IPS-18c (cell line): Measurements from ENCODE around the gene BMP6.

Source experiments
- H3K4me3 ChIP-seq: 2 replicates; pipeline ENCODE4 v1.7.0; 2013; ENCODE audit warnings: low read depth, mild to moderate bottlenecking, low read length, moderate library complexity; ENCODE audit not compliant: insufficient read depth
- H3K9me3 ChIP-seq: one replicate; pipeline ENCODE4 v1.6.1; 2013; ENCODE audit warnings: mild to moderate bottlenecking, low read length, moderate library complexity; ENCODE audit not compliant: control insufficient read depth, insufficient read depth

The BMP6 gene

DNA sequence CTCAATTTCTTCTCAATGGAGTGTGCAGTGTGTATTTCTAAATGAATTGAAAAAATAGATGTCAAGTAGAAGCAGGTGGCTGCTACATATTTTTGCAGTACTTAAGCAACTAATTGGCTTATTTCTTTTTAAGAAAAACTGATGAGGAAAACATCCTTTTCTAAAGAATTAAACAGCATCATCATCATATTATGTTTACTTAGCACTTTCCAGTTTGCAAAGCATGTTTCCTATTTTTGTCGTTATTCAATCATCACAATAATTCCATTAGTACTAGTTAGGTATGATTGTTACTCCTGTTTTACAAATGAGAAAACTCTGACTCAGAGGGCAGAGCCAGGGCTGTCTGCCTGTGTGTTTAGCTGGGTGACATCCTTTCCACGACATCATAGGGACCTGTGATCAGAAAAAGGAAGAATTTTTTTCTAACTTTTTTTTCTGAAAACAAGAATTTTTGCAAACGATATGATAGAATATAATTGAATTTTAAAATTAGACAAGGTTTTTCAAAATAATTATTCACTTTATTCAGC is 22.7 kb upstream of the BMP6 start:
- Histone ChIP-seq H3K4me3 (no peak overlapping the region), H3K9me3 (no peaks in the 10 kb centered on the region)

DNA sequence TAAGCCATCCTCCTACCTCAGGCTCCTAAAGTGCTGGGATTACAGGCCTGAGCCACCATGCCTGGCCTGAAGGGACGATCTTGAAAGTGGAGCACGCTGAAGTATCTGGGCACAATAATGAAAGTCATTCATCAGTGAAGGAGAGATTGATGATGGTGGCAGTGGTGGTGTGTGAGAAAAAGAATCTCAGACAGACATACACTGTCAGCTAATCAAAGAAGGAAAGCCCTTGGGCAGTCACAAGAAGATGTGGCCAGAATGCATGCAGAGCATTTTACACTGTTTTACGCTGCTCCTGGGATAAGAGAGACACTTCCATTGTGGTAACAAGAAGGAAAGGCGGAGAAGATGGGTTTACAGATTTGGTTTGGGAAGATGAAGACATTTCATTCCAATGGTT is 20.4 kb upstream of the BMP6 start:
- H3K4me3 ChIP-seq, result no peak overlapping the region
- no peaks in the 10 kb centered on the region for H3K9me3 ChIP-seq

DNA sequence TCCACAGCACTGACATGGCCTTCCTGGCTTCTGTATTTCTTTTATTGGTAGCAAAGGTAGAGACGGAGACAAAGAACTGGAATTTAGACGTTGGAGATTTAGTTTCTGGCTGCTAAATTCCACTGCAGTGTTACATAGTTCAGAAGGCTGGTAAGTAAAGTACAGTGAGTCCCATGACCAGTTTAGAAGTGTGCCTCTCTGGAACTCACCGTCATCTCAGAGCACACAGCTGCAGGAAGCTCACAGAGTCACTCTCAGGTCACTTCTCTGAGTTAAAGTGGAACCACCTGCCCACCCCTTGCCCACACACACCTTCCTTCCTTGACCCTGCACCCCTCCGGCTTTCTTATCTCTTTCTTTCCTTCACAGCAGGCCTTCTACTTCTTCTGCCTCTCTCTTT is 19.6 kb upstream of the BMP6 start:
- peaks cover 3% of the 10 kb centered on the region for H3K9me3 ChIP-seq
- H3K4me3 ChIP-seq, result no peak overlapping the region

DNA sequence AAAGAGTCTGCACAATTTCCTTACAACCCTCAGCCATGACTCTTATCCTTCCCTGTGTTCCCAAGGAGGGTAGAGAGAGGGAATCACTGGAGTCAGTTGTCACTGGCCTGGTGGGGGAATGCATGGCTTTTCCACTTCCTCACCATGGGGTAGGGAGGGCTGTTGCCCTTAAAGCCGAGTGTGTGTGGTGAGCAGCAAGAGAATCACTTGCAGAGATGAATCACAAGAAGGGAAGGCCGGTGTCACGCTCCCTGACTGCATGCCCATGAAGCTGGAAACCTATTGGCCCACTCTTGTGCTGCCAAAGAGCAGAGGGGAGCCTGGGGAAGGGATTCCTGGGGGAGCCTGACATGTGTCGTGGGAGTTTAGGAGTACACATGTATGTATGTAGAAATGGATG is 18.1 kb upstream of the BMP6 start:
- no peak overlapping the region for H3K4me3 ChIP-seq
- peaks cover 3% of the 10 kb centered on the region for H3K9me3 ChIP-seq

DNA sequence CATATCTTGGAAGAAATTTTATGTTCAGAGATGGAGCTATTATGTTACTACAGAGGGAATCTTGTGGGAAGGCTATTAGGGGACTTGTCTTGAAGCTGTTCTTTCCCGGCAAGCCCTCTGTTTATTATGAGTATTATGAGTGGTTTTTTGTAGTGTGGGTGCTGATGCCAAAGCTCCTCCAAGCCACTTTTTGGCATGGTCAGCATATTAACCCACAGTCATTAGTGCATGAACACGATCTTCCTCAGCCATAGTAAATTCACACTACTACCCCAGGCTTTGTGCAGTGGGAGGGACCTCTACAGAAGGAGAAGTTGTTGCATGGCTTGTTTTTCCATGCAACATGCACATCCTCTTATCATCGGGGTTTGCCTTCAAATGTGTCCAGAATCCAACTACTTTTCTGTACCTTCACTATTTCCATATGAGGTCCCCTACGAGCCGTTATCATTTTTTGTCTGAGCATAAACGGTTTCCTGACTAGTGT is 6.5 kb upstream of the BMP6 start:
- Histone ChIP-seq H3K4me3 (no peak overlapping the region), H3K9me3 (no peaks in the 10 kb centered on the region)

DNA sequence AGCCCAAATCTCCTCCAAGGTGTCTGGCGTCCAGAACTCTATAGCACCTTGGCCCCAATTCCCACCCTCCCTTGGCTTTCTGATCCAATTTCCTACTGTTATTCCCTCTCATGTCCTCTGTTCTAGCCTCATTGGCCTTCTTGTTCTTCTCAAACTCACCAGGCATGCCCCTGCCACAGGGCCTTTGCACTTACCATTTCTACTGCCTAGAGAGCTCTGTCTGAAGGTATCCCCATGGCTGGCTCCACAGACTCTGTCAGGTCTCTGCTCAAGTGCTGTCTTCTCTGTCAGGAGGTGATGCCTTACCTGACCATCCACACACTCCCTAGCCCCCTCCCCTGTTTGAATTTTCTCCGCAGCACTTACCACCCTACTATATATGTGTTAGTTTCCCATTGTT is 5.6 kb upstream of the BMP6 start:
- Histone ChIP-seq H3K9me3 (no peaks in the 10 kb centered on the region), H3K4me3 (no peak overlapping the region)

DNA sequence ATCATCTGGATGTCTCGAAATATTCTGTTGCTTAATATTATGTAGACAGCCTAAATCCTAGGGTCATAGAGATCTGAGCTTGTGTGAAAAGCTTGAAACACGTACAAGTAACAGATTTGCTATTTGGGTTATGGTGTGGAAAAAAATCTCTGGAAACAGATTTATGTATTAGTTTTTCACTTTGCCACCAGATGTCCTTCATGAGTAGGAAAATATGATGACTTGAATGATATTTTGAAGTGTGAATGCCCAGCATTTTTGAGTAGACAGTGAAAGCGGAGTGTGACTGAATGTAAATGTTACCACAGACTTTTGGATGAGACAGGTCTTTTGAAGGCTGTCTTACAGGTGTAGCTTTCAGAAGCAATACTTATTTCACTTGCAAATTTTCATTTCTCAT is 4.2 kb upstream of the BMP6 start:
- no peaks in the 10 kb centered on the region for H3K9me3 ChIP-seq
- H3K4me3 ChIP-seq, result no peak overlapping the region

DNA sequence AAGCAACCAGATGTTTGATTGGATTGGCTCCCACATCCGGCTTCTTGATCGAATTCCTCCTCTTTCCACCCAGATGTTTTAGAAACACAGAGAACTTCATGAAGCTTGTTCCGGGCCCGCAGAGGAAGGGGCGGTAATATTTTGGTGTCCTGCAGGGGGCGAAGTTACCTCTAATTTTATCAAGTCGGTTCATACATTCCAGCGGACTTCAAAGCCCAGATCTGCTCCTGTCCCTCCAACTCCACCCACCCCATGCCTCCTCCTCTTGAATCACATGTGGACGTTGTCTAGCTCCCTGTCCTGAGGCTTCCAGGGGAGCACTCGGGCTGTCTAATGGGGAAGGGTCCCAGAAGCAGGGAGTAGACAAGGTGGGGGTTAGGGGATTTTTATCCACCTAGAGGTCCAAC is 2.9 kb upstream of the BMP6 start:
- H3K4me3 ChIP-seq, result no peak overlapping the region
- no peaks in the 10 kb centered on the region for H3K9me3 ChIP-seq

DNA sequence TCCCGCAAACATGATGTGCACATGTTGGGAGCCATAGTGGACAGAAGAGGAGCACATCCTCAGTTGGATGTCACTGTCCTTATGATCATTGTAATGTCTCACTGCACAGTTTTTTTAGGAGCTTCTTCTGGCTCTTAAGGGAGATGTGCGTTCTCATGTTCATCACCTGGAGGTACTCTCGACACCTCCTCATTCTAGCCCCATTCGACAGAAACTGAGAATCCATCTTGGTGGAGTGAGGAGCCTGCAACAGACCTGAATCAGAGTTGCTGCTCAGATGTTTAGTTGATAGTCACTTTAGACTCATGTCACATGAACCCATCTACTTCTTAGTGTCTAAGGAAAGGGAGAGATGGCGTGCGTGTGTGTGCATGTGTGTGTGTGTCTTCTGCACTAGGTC is 2.3 kb upstream of the BMP6 start:
- Histone ChIP-seq H3K4me3 (no peak overlapping the region), H3K9me3 (no peaks in the 10 kb centered on the region)

DNA sequence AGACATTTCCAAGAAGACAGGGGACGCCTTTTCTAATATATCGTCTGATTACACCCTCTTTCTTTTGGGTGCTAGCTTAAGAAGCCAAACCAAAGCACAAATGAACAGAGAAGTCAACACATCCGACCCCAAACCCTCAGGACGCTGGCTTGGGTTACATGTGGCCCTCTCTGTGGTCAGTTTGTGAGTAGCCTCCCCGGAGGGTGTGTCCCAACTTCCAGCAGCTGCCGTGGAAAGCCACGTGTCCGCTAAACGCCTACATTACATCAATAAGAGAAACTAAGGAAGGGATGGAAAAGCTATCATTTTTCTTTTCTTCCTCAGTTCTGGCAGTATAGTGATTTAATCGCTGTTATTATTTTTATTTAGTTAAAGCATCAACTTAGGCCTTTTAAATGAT is 487 bp upstream of the BMP6 start:
- no peaks in the 10 kb centered on the region for H3K9me3 ChIP-seq
- H3K4me3 ChIP-seq, result no peak overlapping the region

DNA sequence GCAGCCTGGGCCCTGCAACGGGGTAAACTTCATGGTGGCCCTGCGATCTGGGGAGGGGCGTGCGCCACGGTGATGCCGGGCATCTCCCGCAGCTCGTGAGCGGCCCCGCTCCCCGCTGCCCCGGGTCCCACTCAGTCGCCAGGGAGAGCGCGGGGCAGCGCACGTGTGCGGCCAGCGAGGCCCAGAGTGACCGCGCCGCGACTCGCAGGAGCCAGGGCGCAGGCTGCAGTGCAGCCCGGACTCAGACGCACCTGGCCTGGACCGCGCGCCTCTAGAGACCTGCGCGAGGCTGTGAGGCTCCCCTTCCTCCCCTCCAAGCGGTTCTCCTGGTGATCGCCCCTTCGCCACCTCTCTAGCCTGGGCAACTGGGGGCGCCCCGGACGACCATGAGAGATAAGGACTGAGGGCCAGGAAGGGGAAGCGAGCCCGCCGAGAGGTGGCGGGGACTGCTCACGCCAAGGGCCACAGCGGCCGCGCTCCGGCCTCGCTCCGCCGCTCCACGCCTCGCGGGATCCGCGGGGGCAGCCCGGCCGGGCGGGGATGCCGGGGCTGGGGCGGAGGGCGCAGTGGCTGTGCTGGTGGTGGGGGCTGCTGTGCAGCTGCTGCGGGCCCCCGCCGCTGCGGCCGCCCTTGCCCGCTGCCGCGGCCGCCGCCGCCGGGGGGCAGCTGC is 652 bp downstream of the BMP6 start:
- Histone ChIP-seq H3K9me3 (no peaks in the 10 kb centered on the region), H3K4me3 (peak overlapping the region; percentile 64; the same call in 1 of the 2 replicates)

DNA sequence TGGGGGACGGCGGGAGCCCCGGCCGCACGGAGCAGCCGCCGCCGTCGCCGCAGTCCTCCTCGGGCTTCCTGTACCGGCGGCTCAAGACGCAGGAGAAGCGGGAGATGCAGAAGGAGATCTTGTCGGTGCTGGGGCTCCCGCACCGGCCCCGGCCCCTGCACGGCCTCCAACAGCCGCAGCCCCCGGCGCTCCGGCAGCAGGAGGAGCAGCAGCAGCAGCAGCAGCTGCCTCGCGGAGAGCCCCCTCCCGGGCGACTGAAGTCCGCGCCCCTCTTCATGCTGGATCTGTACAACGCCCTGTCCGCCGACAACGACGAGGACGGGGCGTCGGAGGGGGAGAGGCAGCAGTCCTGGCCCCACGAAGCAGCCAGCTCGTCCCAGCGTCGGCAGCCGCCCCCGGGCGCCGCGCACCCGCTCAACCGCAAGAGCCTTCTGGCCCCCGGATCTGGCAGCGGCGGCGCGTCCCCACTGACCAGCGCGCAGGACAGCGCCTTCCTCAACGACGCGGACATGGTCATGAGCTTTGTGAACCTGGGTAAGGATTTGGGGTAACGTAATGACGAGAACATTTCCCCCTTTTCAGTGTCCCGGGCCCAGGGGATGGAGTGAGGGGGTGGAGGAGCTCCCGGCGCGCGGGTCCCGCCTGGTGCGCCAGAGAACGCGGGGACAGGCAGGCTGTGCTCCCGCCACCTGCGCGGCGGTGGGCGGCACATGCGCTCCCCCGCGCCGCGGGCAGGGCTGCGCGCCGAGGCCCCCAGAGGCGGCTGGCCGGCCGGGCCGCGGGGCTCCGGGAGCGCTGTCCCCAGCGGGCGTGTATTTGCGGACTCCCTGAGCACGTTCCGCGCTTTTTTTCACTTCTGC is 1.4 kb downstream of the BMP6 start:
- Histone ChIP-seq H3K9me3 (no peaks in the 10 kb centered on the region), H3K4me3 (peak overlapping the region; percentile 45)

DNA sequence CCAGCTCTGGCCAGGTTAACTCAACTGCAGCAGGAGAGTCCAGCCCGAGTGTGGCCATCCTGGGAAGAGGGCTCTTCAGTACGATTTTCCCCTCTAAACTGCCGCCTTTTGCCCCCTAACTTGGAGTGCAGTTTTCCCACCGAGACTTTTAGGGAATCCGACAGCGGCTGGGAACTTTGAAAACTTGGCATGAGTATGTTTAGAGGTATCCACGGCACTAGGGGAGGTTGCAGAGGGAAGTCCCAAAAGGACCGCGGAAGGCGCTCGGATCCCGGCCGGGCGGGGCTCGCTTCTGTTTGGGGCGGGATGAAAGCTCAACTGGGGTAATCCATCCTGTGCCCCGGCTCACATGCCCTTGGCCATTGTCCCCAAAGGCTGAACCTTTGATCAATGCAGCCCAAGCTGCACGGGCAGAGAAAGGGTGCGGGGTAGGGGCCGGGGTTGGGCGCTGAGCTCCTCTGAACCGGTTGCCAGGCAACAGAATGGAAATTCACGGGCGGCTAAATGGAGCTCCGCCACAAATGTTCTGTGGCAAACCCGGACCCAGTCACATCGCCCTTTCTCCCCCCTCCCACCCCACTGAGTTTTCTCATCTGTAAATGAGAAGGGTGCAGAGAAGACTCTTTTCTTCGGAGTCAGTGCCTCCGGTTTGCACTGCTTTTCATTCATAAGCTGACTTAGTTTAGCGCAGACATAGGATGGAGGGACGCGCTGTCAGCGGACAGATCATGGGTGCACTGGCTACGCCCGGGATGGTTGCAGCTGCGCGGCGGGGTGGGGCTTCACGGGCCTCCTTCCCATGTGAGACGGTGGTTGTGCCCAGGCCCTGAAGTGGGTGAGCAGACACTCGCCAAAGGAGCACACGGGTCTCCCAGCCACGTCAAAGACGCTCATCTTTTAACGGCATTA is 2.3 kb downstream of the BMP6 start:
- H3K4me3 ChIP-seq, result peak overlapping the region; percentile 39; the same call in 1 of the 2 replicates
- H3K9me3 ChIP-seq, result no peaks in the 10 kb centered on the region

DNA sequence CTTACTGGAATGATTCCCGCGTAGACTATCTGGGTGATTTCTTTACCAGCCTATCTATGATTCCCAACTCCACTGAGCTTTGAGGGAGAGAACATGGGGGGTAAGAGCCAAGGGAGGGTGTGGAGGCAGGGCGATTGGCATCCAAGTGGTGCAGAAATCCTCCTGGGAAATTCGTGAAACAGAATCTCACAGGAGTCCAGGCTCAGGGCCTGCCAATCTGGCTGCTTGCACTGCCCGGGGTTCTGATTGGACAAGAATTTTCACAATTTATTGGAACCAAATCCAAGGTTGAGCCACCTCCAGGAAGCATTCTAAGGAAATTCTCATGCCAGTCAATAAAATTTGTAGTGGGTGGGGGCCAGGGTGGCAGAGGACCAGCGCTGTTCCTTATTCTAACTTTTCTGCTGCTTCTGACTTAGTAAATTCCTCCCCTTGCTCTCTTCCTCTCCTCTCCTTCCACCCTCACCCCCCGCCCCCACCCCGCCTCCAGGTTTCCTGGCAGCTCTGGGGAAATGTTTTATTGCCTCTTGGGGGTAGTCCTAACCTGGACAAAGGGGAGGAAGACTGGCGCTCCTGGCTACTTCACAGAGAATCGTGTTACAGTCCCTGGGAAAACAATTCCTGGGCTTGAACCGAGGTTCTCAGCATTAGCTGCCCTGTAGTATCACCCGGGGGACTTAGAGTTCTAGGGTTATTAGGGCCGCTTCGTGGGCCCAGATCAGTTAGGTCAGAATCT is 3.1 kb downstream of the BMP6 start:
- no peaks in the 10 kb centered on the region for H3K9me3 ChIP-seq
- H3K4me3 ChIP-seq, result peak overlapping the region; percentile 39; the same call in 1 of the 2 replicates

DNA sequence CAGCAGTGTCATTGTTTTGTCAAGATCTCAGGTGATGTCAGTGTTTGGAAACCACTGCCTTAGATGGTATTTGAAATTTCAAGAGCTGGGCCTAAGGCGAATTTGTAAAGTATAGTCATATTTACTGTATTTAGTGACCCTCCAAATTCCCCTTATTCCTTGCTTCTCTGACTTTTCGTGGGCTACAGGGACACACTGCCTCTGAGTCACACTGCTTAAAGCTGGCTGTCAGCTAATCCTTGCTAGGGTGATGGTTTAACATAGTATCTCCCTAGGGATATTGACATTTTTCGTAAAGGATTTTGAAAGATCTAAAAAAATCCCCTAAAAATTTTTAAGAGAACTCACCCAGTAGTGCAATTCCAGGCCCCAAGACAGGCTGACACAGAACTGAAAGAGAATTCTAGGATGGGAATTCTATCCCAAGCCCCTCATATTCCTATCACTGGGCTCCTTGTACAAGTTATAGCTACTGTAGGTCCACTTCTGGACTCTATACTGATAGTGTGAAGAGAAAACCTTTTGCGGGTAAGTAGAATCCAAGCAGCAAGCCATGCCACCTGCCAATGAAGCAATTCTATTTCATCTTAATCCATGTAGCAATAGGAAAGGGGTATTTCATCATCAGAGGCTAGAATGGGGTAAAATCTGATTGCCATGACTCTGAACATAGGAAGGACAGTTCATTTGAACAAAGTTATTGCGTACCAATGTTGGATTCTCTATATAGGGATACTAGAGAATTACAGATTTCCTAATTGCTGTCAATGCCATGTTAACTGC is 4.3 kb downstream of the BMP6 start:
- H3K9me3 ChIP-seq, result no peaks in the 10 kb centered on the region
- no peak overlapping the region for H3K4me3 ChIP-seq

DNA sequence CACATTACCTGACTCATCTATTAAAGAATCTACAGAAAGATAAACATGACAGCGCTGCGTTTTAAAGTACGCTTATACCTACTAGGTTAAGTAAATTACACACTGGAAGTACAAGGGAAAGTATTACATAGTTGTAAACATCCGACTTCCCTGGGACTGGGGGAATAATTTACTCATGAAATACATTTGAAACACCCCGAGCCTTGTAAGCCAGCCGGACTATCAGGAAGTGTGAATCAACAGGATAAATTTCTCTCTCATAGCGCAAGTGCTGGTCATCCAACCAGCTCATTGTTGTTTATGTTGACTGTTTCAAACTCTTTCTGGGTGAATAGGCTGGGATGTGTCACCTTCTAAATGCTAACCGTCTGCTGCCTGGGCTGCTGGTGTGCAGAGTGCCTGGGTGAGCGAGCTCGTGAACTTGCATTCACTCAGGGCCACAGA is 4.9 kb downstream of the BMP6 start:
- H3K4me3 ChIP-seq, result no peak overlapping the region

More for the DNA sequence above, 4.9 kb downstream of the BMP6 start:
- H3K9me3 ChIP-seq, result no peaks in the 10 kb centered on the region
